Stomach smooth muscle (tissue), 2 donors: ENCODE results near the gene PLD1.
A peak's percentile ranks its signal among the peaks of the same experiment; 100 is the strongest.
"Not testable (repeated sequence)": the region's sequence is repeated elsewhere in the genome, so short reads cannot be mapped to it uniquely, and the experiment has no call there.

Source experiments
- H3K27ac ChIP-seq: one replicate; pipeline ENCODE4 v1.7.0; 2013; ENCODE audit warnings: mild to moderate bottlenecking, low read length, inconsistent platforms
- H3K27me3 ChIP-seq, 2 donors: one replicate each; pipeline ENCODE4 v1.7.0; 2013; ENCODE audit warnings: low read length in 2 of 2; ENCODE audit not compliant: insufficient read depth in 2 of 2, control insufficient read depth in 1 of 2
- H3K36me3 ChIP-seq, 2 donors: one replicate each; pipeline ENCODE4 v1.7.0; 2013; ENCODE audit warnings: low read length in 2 of 2; ENCODE audit not compliant: control insufficient read depth in 2 of 2, insufficient read depth in 2 of 2
- H3K4me1 ChIP-seq: one replicate; pipeline ENCODE4 v1.7.0; 2013; ENCODE audit warnings: low read length; ENCODE audit not compliant: control insufficient read depth, insufficient read depth
- H3K4me3 ChIP-seq, 2 donors: one replicate each; pipeline ENCODE4 v1.7.0; 2013; ENCODE audit warnings: low read length in 2 of 2
- H3K9ac ChIP-seq, 2 donors: one replicate each; pipeline ENCODE4 v1.7.0; 2013; ENCODE audit warnings: low read length in 2 of 2, mild to moderate bottlenecking in 1 of 2
- H3K9me3 ChIP-seq, 2 donors: one replicate each; pipeline ENCODE4 v1.7.0; 2013; ENCODE audit warnings: low read length in 2 of 2; ENCODE audit not compliant: control insufficient read depth in 2 of 2
- donor health status: healthy.
- donor health status: Pancreatic carcinoma.

Gene PLD1

GRCh38 chr3:171809861-171810628, at the start of gene PLD1:
Gene PLD1 (minus strand): TSS chr3:171810483. CDS start chr3:171738051, 72,432 bp downstream.
- peaks cover 9% of the 10 kb centered on the region for H3K4me1 ChIP-seq
- H3K36me3 ChIP-seq, result no peaks in the 10 kb centered on the region
- peak within 1 kb of the TSS; percentile 84 to 87 for H3K4me3 ChIP-seq
- H3K27me3 ChIP-seq, result no peaks in the 10 kb centered on the region
- H3K27ac ChIP-seq, result peak within 1 kb of the TSS; percentile 78
- H3K9me3 ChIP-seq, result no peaks in the 10 kb centered on the region
- peak within 1 kb of the TSS; percentile 60 for H3K9ac ChIP-seq

- not testable (repeated sequence) for H3K4me3 ChIP-seq, H3K4me1 ChIP-seq, H3K9ac ChIP-seq, H3K27ac ChIP-seq, H3K27me3 ChIP-seq, H3K9me3 ChIP-seq, H3K36me3 ChIP-seq
Observed at GRCh38 chr3:171858770-171859169, 48.5 kb upstream of the PLD1 start.

- no peaks in the 10 kb centered on the region for H3K36me3 ChIP-seq
- H3K4me3 ChIP-seq, result no peak overlapping the region
- no peak overlapping the region for H3K27ac ChIP-seq
- H3K9me3 ChIP-seq, result peaks cover 0 to 3% of the 10 kb centered on the region in 2 donors
- H3K9ac ChIP-seq, result no peak overlapping the region
- H3K4me1 ChIP-seq, result no peaks in the 10 kb centered on the region
- no peaks in the 10 kb centered on the region for H3K27me3 ChIP-seq
Observed at GRCh38 chr3:171854649-171855305, 44.5 kb upstream of the PLD1 start.

- H3K27me3 ChIP-seq, result no peaks in the 10 kb centered on the region
- H3K9me3 ChIP-seq, result peaks cover 0 to 3% of the 10 kb centered on the region in 2 donors
- no peaks in the 10 kb centered on the region for H3K4me1 ChIP-seq
- H3K4me3 ChIP-seq, result no peak overlapping the region
- no peak overlapping the region for H3K27ac ChIP-seq
- no peak overlapping the region for H3K9ac ChIP-seq
- no peaks in the 10 kb centered on the region for H3K36me3 ChIP-seq
Observed at GRCh38 chr3:171851660-171852058, 41.4 kb upstream of the PLD1 start.

GRCh38 chr3:171850960-171851659, 40.8 kb upstream of the PLD1 start:
- no peaks in the 10 kb centered on the region for H3K36me3 ChIP-seq
- H3K9ac ChIP-seq, result no peak overlapping the region
- no peaks in the 10 kb centered on the region for H3K27me3 ChIP-seq
- no peaks in the 10 kb centered on the region for H3K4me1 ChIP-seq
- H3K4me3 ChIP-seq, result no peak overlapping the region
- no peak overlapping the region for H3K27ac ChIP-seq
- peaks cover 0 to 3% of the 10 kb centered on the region in 2 donors for H3K9me3 ChIP-seq

GRCh38 chr3:171850320-171850959, 40.2 kb upstream of the PLD1 start:
- H3K36me3 ChIP-seq, result no peaks in the 10 kb centered on the region
- no peaks in the 10 kb centered on the region for H3K27me3 ChIP-seq
- H3K4me1 ChIP-seq, result no peaks in the 10 kb centered on the region
- peaks cover 0 to 3% of the 10 kb centered on the region in 2 donors for H3K9me3 ChIP-seq
- no peak overlapping the region for H3K4me3 ChIP-seq
- no peak overlapping the region for H3K27ac ChIP-seq
- no peak overlapping the region for H3K9ac ChIP-seq

- Histone ChIP-seq H3K4me1 (no peaks in the 10 kb centered on the region), H3K9ac (no peak overlapping the region), H3K27me3 (no peaks in the 10 kb centered on the region), H3K9me3 (peaks cover 0 to 3% of the 10 kb centered on the region in 2 donors), H3K27ac (no peak overlapping the region), H3K36me3 (no peaks in the 10 kb centered on the region), H3K4me3 (no peak overlapping the region)
Observed at GRCh38 chr3:171849617-171850319, 39.5 kb upstream of the PLD1 start.

GRCh38 chr3:171847595-171848259, 37.4 kb upstream of the PLD1 start:
- Histone ChIP-seq H3K4me3 (no peak overlapping the region), H3K9ac (no peak overlapping the region), H3K27me3 (no peaks in the 10 kb centered on the region), H3K36me3 (no peaks in the 10 kb centered on the region), H3K4me1 (no peaks in the 10 kb centered on the region), H3K27ac (no peak overlapping the region), H3K9me3 (no peaks in the 10 kb centered on the region)

GRCh38 chr3:171847133-171847532, 36.9 kb upstream of the PLD1 start:
- Histone ChIP-seq H3K27me3 (no peaks in the 10 kb centered on the region), H3K27ac (no peak overlapping the region), H3K36me3 (no peaks in the 10 kb centered on the region), H3K4me3 (no peak overlapping the region), H3K4me1 (no peaks in the 10 kb centered on the region), H3K9me3 (no peaks in the 10 kb centered on the region), H3K9ac (no peak overlapping the region)

GRCh38 chr3:171846597-171846996, 36.3 kb upstream of the PLD1 start:
- Histone ChIP-seq H3K27ac (no peak overlapping the region), H3K36me3 (no peaks in the 10 kb centered on the region), H3K4me1 (no peaks in the 10 kb centered on the region)

More at GRCh38 chr3:171846597-171846996, 36.3 kb upstream of the PLD1 start:
- Histone ChIP-seq H3K9ac (no peak overlapping the region), H3K27me3 (no peaks in the 10 kb centered on the region), H3K4me3 (no peak overlapping the region), H3K9me3 (no peaks in the 10 kb centered on the region)
